ENCODE measurements around the gene FARP2. TPM values are rescaled to one million over a fixed set of nuclear protein-coding genes. Genes with fewer than 3 reads are reported as not detected.
A peak's percentile ranks its signal among the peaks of the same experiment; 100 is the strongest.

FARP2 gene
- total RNA-seq, 2 donors from 2014 or later = 30.1 to 44.2 TPM

GRCh38 chr2:241461693-241462677, 105.9 kb downstream of the FARP2 start:
- Histone ChIP-seq H3K9me3 (no peaks in the 10 kb centered on the region), H3K27me3 (no peaks in the 10 kb centered on the region), H3K4me3 (no peak overlapping the region), H3K36me3 (replicated peaks in 1 of 2; ENCODE audit: insufficient read depth in 1 of 2, low read depth in 2 of 2) (no peaks in the 10 kb centered on the region), H3K27ac (peak overlapping the region; percentile 50 to 78 (median 68)), H3K4me1 (peaks cover 24% of the 10 kb centered on the region)
- DNase-seq = peak; percentile 24 to 53 (median 48)
- peak; percentile 74 for ATAC-seq
- TF ChIP-seq CTCF (IDR thresholded peaks at IDR 0.05) = no peak
- peak in 1 of 3 donors; percentile 24 for TF ChIP-seq POLR2A (IDR thresholded peaks at IDR 0.05)
- intact Hi-C loops (cut with DNase I) = no loop called here
- 32 to 34% methylated on average over 17 to 19 of the region's 19 CpGs for WGBS, 2 donors

GRCh38 chr2:241463276-241464135, 107.4 kb downstream of the FARP2 start:
- no peak for TF ChIP-seq POLR2A (IDR thresholded peaks at IDR 0.05)
- Histone ChIP-seq H3K27ac (no peak overlapping the region), H3K27me3 (no peaks in the 10 kb centered on the region), H3K4me1 (peaks cover 24% of the 10 kb centered on the region), H3K4me3 (no peak overlapping the region), H3K9me3 (no peaks in the 10 kb centered on the region), H3K36me3 (replicated peaks in 1 of 2; ENCODE audit: insufficient read depth in 1 of 2, low read depth in 2 of 2) (no peaks in the 10 kb centered on the region)
- intact Hi-C loops (cut with DNase I) = no loop called here
- no peak for DNase-seq
- no peak for ATAC-seq
- WGBS, 2 donors = 95 to 97% methylated on average over 18 of the region's 18 CpGs

GRCh38 chr2:241465543-241465942, 109.5 kb downstream of the FARP2 start:
- intact Hi-C loops (cut with DNase I) = no loop called here
- Histone ChIP-seq H3K9me3 (no peaks in the 10 kb centered on the region), H3K4me3 (no peak overlapping the region), H3K36me3 (replicated peaks in 1 of 2; ENCODE audit: insufficient read depth in 1 of 2, low read depth in 2 of 2) (no peaks in the 10 kb centered on the region), H3K4me1 (peaks cover 22% of the 10 kb centered on the region), H3K27me3 (no peaks in the 10 kb centered on the region), H3K27ac (no peak overlapping the region)
- DNase-seq (no peak), ATAC-seq (no peak)
- TF ChIP-seq CTCF (IDR thresholded peaks at IDR 0.05) (no peak), POLR2A (IDR thresholded peaks at IDR 0.05) (no peak)
- WGBS, 2 donors = 87 to 90% methylated on average over 12 of the region's 12 CpGs

GRCh38 chr2:241466230-241466629, 110.1 kb downstream of the FARP2 start:
- Histone ChIP-seq H3K27me3 (no peaks in the 10 kb centered on the region), H3K36me3 (replicated peaks in 1 of 2; ENCODE audit: insufficient read depth in 1 of 2, low read depth in 2 of 2) (no peaks in the 10 kb centered on the region)
- intact Hi-C loops (cut with DNase I) = no loop called here

More at GRCh38 chr2:241466230-241466629, 110.1 kb downstream of the FARP2 start:
- Histone ChIP-seq H3K4me3 (no peak overlapping the region), H3K9me3 (no peaks in the 10 kb centered on the region), H3K27ac (no peak overlapping the region), H3K4me1 (peaks cover 16% of the 10 kb centered on the region)
- no peak for TF ChIP-seq POLR2A (IDR thresholded peaks at IDR 0.05)
- no peak for TF ChIP-seq CTCF (IDR thresholded peaks at IDR 0.05)
- DNase-seq (no peak), ATAC-seq (no peak)
- 89 to 90% methylated on average over 5 to 7 of the region's 10 CpGs for whole genome bisulfite sequencing, 2 donors

Data from body of pancreas (tissue), 4 donors.